ENCODE measurements around the gene SCGB3A2. TPM values are rescaled to one million over a fixed set of nuclear protein-coding genes. Genes with fewer than 3 reads are reported as not detected.

SCGB3A2 gene
- total and polyA plus RNA-seq, 2 donors (not counting 1 experiment from before 2014, with no cell fraction given), result not detected

DNA sequence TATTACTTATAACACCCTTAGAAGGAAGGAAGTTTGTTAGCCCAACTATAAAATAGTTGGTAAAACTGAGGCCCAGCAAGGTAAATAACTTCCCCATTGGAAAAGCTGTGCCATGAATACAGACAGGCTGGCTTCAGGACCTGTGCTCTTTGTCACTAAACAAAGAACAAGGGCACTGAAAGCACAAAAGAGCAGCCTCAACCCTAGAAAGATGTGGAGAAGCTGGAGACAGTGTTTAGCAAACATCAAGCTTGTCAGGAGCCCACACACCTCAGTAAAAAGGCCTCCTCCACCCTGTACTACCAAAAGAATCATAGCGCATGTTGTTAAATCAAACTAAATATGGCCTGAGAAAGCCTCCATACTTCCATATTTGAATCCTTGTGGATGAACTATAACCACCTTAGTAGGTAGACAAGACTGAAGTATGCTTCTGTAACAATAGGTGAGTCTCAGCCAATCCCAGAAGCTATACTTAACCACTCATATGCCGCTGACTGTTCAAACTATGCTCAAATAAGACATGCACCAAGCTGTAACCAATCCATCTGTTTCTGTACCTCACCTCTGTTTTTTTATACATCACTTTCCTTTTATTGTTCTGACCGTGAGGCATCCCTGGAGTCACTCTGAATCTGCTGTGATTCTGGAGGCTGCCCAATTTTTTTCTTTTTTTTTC is 18.4 kb upstream of the SCGB3A2 start:
- H3K4me3 Mint-ChIP-seq, result no peak overlapping the region
- H3K36me3 ChIP-seq (replicated peaks in 1 of 2; ENCODE audit: control extremely low read depth in 1 of 2, control insufficient read depth in 1 of 2, extremely low read depth in 1 of 2, insufficient read depth in 2 of 2, low read length in 1 of 2), result no peaks in the 10 kb centered on the region
- 92% methylated on average over 2 of the region's 3 CpGs for WGBS (ENCODE audit: insufficient coverage)
- H3K27me3 ChIP-seq (replicated peaks in 1 of 4; ENCODE audit: control extremely low read depth in 1 of 4, control insufficient read depth in 3 of 4, insufficient read depth in 4 of 4, low read length in 3 of 4), result no peaks in the 10 kb centered on the region
- intact Hi-C loops (cut with micrococcal nuclease), result loop anchor here (5.0 kb wide), 1 partner anchor 1177 kb away; no protein-coding TSS in a partner anchor
- no peak overlapping the region for H3K27ac Mint-ChIP-seq
- no peak overlapping the region for H3K4me2 ChIP-seq (replicated peaks; ENCODE audit: low read depth, low read length, poor library complexity, severe bottlenecking)
- no peak overlapping the region for H3K9ac ChIP-seq (ENCODE audit: low read length)
- H3K4me1 ChIP-seq (ENCODE audit: control insufficient read depth in 2 of 2, insufficient read depth in 2 of 2, low read length in 2 of 2), result no peaks in the 10 kb centered on the region
- DNase-seq, result no peak
- no peaks in the 10 kb centered on the region for H3K4me1 Mint-ChIP-seq
- H3K9me3 ChIP-seq (ENCODE audit: control extremely low read depth in 1 of 3, control insufficient read depth in 2 of 3, insufficient read depth in 1 of 3, low read length in 2 of 3), result no peaks in the 10 kb centered on the region
- H4K20me1 ChIP-seq (ENCODE audit: control insufficient read depth, insufficient read depth, low read length, poor library complexity, severe bottlenecking), result no peaks in the 10 kb centered on the region
- H3K79me2 ChIP-seq (ENCODE audit: control insufficient read depth, insufficient read depth, low read length), result no peaks in the 10 kb centered on the region
- ChIA-PET CTCF (interaction anchor here (0.7 to 0.8 kb wide), 2 partner anchors 11 to 597 kb away, joined by 3 read pairs; no protein-coding TSS in a partner anchor), POLR2A (no interaction called here)
- no peak overlapping the region for H2AFZ ChIP-seq (ENCODE audit: insufficient read depth, low read depth, low read length, poor library complexity, severe bottlenecking)
- TF ChIP-seq, protein P1, sequence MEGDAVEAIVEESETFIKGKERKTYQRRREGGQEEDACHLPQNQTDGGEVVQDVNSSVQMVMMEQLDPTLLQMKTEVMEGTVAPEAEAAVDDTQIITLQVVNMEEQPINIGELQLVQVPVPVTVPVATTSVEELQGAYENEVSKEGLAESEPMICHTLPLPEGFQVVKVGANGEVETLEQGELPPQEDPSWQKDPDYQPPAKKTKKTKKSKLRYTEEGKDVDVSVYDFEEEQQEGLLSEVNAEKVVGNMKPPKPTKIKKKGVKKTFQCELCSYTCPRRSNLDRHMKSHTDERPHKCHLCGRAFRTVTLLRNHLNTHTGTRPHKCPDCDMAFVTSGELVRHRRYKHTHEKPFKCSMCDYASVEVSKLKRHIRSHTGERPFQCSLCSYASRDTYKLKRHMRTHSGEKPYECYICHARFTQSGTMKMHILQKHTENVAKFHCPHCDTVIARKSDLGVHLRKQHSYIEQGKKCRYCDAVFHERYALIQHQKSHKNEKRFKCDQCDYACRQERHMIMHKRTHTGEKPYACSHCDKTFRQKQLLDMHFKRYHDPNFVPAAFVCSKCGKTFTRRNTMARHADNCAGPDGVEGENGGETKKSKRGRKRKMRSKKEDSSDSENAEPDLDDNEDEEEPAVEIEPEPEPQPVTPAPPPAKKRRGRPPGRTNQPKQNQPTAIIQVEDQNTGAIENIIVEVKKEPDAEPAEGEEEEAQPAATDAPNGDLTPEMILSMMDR (IDR thresholded peaks at IDR 0.05), result no peak
- TF ChIP-seq EZH2 (IDR thresholded peaks at IDR 0.05; ENCODE audit: borderline replicate concordance, insufficient read depth, low read depth, low read length, poor library complexity, severe bottlenecking), result no peak
- H3K9me3 Mint-ChIP-seq (ENCODE audit: insufficient read depth), result no peaks in the 10 kb centered on the region
- no peak overlapping the region for H3K4me3 ChIP-seq (ENCODE audit: control extremely low read depth in 1 of 5, extremely low read depth in 1 of 5, insufficient read depth in 1 of 5, low read depth in 2 of 5, low read length in 4 of 5)
- no peak for ATAC-seq (ENCODE audit: low read depth)
- H3K27ac ChIP-seq (ENCODE audit: low read length in 2 of 2), result no peak overlapping the region
- peaks cover 11% of the 10 kb centered on the region for H3K27me3 Mint-ChIP-seq

DNA sequence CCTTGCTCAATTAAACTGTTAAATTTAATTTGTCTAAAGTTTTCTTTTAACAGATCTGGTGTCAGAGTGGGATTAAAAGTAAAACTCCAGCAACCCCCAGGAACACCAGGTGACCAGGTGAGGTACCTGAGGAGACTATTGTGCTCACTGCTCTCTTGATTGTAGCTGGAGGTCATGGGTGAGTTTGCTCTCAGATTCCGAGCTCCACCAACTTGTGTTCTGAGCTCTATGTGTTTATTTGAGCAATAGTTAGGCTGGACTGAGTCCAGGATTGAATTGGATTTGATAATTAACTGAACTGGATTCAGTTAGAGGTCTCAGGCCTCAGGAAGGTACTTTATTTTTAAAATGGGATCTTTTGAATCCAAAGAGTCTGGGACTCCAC is 17.9 kb upstream of the SCGB3A2 start:
- no peaks in the 10 kb centered on the region for H4K20me1 ChIP-seq (ENCODE audit: control insufficient read depth, insufficient read depth, low read length, poor library complexity, severe bottlenecking)
- no peak overlapping the region for H3K4me3 Mint-ChIP-seq
- DNase-seq, result no peak
- no peaks in the 10 kb centered on the region for H3K79me2 ChIP-seq (ENCODE audit: control insufficient read depth, insufficient read depth, low read length)
- H3K4me2 ChIP-seq (replicated peaks; ENCODE audit: low read depth, low read length, poor library complexity, severe bottlenecking), result no peak overlapping the region
- H3K36me3 ChIP-seq (replicated peaks in 1 of 2; ENCODE audit: control extremely low read depth in 1 of 2, control insufficient read depth in 1 of 2, extremely low read depth in 1 of 2, insufficient read depth in 2 of 2, low read length in 1 of 2), result no peaks in the 10 kb centered on the region
- 100% methylated on average over 1 of the region's 1 CpG for WGBS (ENCODE audit: insufficient coverage)
- peaks cover 8% of the 10 kb centered on the region for H3K27me3 Mint-ChIP-seq
- H3K4me1 Mint-ChIP-seq, result no peaks in the 10 kb centered on the region
- no peaks in the 10 kb centered on the region for H3K4me1 ChIP-seq (ENCODE audit: control insufficient read depth in 2 of 2, insufficient read depth in 2 of 2, low read length in 2 of 2)
- no peak overlapping the region for H3K4me3 ChIP-seq (ENCODE audit: control extremely low read depth in 1 of 5, extremely low read depth in 1 of 5, insufficient read depth in 1 of 5, low read depth in 2 of 5, low read length in 4 of 5)
- ChIA-PET POLR2A (no interaction called here), CTCF (interaction anchor here (0.7 kb wide), 1 partner anchor 596 kb away, joined by 3 read pairs; no protein-coding TSS in a partner anchor)
- H3K9me3 ChIP-seq (ENCODE audit: control extremely low read depth in 1 of 3, control insufficient read depth in 2 of 3, insufficient read depth in 1 of 3, low read length in 2 of 3), result no peaks in the 10 kb centered on the region
- ATAC-seq (ENCODE audit: low read depth), result no peak
- TF ChIP-seq EZH2 (IDR thresholded peaks at IDR 0.05; ENCODE audit: borderline replicate concordance, insufficient read depth, low read depth, low read length, poor library complexity, severe bottlenecking), result no peak
- TF ChIP-seq, protein P1 (IDR thresholded peaks at IDR 0.05), result no peak
- H2AFZ ChIP-seq (ENCODE audit: insufficient read depth, low read depth, low read length, poor library complexity, severe bottlenecking), result no peak overlapping the region
- H3K9ac ChIP-seq (ENCODE audit: low read length), result no peak overlapping the region
- H3K9me3 Mint-ChIP-seq (ENCODE audit: insufficient read depth), result no peaks in the 10 kb centered on the region
- intact Hi-C loops (cut with micrococcal nuclease), result no loop called here
- no peak overlapping the region for H3K27ac Mint-ChIP-seq
- no peak overlapping the region for H3K27ac ChIP-seq (ENCODE audit: low read length in 2 of 2)
- no peaks in the 10 kb centered on the region for H3K27me3 ChIP-seq (replicated peaks in 1 of 4; ENCODE audit: control extremely low read depth in 1 of 4, control insufficient read depth in 3 of 4, insufficient read depth in 4 of 4, low read length in 3 of 4)

Measured in B cell (primary cell).